ENCODE data around the gene NMB.
"Not testable (repeated sequence)": the region's sequence is repeated elsewhere in the genome, so short reads cannot be mapped to it uniquely, and the experiment has no call there.

The NMB gene

DNA sequence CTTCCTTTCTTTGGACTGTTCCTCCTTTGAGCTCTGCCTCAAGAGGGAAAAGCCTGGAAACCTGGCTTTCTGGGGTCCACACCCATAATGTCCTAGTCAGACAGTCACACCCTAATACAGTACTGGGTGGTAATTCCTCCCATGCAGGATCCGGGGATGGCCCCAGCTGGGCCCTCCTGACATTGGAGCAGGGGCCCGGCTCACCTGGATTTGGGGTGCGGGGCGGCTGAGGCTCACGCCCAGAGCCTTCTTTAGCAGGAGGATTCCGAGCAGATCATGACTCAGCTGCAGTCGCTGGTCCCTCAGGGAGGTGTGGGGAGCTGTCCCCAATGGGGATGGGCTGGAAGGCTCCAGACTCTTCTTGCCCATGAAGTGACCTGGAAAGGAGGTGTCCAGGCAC lies 1.0 kb downstream of the NMB start:
- in situ Hi-C loops (cut with MboI; ENCODE audit: low sequenced_read_pairs), result no loop called here

DNA sequence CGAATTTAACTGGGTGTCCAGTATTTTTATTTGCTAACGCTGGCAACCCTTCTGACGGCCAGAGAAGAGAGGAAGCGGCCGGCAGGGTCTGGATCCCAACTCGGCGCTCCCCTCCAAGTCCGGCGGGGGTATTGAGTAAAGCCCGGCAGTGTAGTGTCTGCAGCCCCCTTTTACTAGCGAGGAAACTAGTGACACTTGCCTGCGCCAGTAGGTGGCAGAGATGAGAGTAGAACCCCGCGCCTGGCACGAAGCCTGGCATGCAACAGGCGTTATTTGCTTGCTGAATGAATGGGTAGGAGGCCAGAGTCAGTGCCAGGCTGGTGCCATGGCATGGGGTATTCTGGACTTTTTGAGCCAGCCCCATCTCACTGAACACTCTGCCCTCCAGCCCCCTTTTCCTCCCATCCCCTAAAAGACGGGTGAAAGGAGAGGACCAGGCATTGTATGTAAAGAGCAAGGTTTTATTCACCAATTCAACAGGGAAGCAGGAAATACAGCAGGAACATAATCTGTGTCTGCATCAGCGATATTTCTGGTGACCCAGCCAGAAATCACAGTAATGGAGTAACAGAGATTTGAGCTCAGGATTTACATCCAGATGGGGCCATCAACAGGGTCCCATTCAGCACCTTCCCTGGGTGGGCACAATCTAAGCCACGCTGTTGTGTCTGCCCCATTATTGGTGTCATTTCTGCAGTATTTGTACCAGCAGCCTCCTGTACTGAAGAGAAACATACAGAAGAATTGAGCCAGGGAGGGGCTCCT lies 3.1 kb downstream of the NMB start:
- in situ Hi-C loops (cut with MboI; ENCODE audit: low sequenced_read_pairs), result no loop called here

- in situ Hi-C loops (cut with MboI; ENCODE audit: low sequenced_read_pairs), result no loop called here
These were observed 3.9 kb downstream of the NMB start, which contains the start of gene WDR73 for GRCh38 chr15:84653910-84654688. Gene WDR73, minus strand, starts transcription at chr15:84654283. Its CDS starts 9 bp downstream, at chr15:84654274.

- in situ Hi-C loops (cut with MboI; ENCODE audit: low sequenced_read_pairs), result no loop called here
These were observed 4.5 kb downstream of the NMB start for GRCh38 chr15:84653584-84653909.

- in situ Hi-C loops (cut with MboI; ENCODE audit: low sequenced_read_pairs), result no loop called here
These were observed 8.3 kb downstream of the NMB start for GRCh38 chr15:84649706-84650105.

GRCh38 chr15:84648539-84648938 lies 9.5 kb downstream of the NMB start:
- in situ Hi-C loops (cut with MboI; ENCODE audit: low sequenced_read_pairs), result no loop called here

- in situ Hi-C loops (cut with MboI; ENCODE audit: low sequenced_read_pairs), result no loop called here
These were observed 10.3 kb downstream of the NMB start for GRCh38 chr15:84647726-84648125.

DNA sequence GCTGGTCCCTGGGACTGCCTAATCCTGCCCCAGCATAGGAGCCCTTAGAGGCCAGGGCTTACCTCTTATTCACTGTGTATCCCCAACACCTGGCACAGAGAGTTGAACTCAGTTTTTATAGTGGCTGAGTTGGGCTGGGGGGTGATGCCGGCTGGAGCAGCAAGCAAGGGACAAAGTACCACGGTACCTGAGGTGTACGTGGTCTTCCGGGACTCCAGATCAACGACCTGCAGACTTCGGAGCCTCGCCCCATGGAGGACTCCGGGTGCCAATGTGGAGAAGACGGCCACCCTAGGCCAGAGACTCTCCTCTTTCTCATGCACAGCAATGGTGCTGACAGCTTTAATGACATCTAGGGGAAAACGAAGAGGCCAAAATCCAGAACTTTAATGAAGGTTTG lies 12.0 kb downstream of the NMB start:
- in situ Hi-C loops (cut with MboI; ENCODE audit: low sequenced_read_pairs), result no loop called here

DNA sequence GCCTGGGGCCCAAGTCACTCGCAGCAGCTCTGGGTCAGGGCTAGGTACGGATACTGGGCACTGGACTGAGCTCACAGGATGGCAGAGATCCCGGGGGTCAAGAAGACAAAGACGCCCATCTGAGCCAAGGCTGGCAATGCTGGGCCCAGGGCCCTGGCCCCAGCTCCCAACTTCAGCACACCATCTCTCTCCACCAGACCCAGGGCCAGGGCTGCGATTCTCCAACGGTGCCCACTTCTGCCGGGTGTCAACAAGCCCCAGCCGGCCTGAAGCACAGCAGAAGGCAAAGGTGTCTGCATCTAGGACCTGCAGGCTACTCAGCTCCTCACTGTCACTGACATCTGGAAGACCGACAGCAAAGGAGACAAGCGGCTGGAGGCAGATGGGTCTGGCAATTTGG lies 12.5 kb downstream of the NMB start:
- in situ Hi-C loops (cut with MboI; ENCODE audit: low sequenced_read_pairs), result no loop called here

DNA sequence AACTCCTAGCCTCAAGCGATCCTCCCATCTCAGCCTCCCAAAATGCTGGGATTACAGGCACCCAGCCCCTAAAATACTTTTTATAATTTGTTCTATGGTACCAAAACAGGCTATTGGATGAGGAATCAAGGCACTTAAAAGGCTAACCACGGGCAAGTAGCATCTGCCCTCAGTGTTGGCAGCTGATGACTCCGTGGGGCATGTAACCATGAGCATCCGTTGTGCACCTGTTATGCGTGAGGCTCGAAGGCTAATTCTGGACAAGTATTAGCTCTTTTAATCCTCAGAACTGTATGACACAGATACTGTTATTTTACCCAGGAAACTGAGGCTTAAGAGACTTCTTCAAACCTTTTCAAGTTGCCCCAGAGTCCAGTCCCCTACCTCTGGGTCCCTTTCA lies 14.2 kb downstream of the NMB start:
- in situ Hi-C loops (cut with MboI; ENCODE audit: low sequenced_read_pairs), result no loop called here

GRCh38 chr15:84642640-84643039 lies 15.4 kb downstream of the NMB start:
- in situ Hi-C loops (cut with MboI; ENCODE audit: low sequenced_read_pairs), result not testable (repeated sequence)

GRCh38 chr15:84641871-84642270 lies 16.1 kb downstream of the NMB start:
- in situ Hi-C loops (cut with MboI; ENCODE audit: low sequenced_read_pairs), result not testable (repeated sequence)

DNA sequence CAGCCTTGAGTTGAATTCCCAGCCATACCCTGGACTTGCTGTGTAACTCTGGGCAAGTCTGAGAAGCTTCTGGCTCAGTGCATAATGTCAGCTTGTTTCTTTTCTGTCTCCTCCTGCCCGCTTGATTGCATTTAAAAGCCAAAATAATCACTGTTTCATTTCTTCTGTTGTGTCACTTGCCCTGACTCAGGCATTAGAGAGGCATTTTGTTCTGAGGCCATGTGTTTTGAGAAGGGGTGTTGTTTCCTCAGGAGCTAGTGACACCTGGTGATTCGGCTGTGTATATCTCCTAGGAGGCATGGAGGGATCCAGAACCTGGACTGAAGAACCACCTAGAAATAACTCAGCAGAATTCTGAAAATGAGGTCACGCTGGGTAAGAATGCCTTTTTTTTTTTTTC lies 19.9 kb downstream of the NMB start:
- in situ Hi-C loops (cut with MboI; ENCODE audit: low sequenced_read_pairs), result no loop called here

GRCh38 chr15:84634228-84634837 lies 23.7 kb downstream of the NMB start:
- in situ Hi-C loops (cut with MboI; ENCODE audit: low sequenced_read_pairs), result no loop called here

DNA sequence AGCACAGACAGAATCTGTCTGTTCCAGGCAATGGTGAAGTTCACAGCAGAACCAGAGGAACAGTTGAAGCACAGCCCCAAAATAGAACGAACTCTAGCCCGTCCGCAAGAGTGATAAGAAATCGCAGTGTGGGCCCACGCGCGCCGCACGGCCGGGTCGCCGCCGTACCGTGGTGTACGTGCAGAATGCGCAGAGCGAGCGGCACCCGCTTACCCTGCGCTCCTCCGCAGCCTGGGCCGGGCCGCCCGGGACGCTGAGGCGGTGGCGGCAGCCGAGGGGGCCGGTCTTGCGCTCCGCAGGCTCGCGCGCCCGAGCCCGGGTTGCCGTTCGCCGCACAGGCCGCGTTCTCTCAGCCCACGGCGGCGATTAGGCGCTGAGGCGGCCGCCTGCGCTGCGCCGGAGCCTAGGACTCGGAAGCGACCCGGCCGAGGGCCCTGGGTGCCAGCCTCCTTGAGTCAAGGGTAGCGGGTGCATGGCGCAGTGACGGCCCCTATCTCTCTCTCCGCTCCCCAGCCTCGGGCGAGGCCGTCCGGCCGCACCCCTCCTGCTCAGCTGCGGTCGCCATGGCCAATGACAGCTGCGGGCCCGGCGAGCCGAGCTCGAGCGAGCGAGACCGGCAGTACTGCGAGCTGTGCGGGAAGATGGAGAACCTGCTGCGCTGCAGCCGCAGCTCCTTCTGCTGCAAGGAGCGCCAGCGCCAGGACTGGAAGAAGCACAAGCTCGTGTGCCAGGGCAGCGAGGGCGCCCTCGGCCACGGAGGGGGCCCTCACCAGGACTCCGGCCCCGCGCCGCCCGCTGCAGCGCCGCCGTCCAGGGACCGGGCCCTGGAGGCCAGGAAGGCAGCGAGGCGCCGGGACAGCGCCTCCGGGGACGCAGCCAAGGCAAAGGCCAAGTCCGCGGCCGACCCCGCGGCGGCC lies 24.4 kb downstream of the NMB start:
- in situ Hi-C loops (cut with MboI; ENCODE audit: low sequenced_read_pairs), result no loop called here

DNA sequence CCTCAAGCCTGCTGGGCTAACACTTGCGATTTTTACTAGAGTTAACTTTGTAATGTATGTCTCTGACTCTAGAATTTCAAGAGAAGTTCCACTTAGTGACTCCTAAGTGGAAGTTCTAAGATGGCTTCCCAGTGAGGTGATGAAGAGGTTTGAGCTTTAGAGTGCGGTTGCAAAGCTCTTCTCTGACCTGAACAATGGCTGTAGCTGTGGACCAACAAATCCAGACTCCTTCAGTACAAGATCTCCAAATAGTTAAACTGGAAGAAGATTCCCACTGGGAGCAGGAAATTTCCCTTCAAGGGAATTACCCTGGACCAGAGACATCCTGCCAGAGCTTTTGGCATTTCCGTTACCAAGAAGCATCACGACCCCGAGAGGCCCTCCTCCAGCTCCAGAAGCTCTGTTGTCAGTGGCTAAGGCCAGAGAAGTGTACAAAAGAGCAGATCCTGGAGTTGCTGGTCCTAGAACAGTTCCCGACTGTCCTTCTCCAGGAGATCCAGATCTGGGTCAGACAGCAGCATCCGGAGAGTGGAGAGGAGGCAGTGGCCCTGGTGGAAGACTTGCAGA lies 26.2 kb downstream of the NMB start:
- in situ Hi-C loops (cut with MboI; ENCODE audit: low sequenced_read_pairs), result no loop called here

DNA sequence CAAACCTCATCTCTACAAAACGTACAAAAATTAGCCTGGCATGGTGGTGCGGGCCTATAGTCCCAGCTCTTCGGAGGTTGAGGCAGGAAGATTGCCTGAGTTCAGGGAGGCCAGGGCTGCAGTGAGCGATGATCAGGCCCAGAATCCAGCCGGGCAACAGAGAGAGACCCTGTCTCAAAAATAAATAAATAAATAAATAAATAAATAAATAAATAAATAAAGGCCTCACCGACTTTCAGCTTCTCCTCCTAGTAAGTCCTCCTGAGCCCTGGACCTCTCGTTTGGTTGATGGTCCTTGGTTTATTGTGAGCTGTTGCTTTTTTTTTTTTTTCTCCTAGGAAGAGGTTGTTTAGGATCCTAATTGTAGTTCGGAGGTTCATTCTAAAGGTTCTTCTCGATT lies 29.0 kb downstream of the NMB start:
- in situ Hi-C loops (cut with MboI; ENCODE audit: low sequenced_read_pairs), result no loop called here

- in situ Hi-C loops (cut with MboI; ENCODE audit: low sequenced_read_pairs), result no loop called here
These were observed 32.9 kb downstream of the NMB start for GRCh38 chr15:84625123-84625522.

DNA sequence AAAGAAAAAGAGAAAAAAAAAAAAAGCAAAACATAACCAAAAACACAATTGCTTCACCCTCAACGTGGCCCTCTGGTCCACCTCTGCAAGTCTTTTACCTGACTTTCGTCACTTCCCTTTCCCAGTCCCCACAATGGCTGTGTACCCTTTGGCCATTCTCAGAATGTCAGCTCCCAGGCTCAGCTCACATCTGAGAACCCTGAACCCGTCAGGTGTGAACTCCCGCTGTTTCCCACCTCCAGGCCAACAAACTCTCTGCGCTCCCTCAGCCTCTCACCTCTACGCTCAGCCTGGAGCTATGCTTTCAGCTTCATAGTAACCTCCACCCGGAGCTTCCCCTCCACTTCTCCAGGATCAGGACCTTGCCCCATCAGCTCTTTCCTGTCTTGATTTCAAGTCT lies 33.6 kb downstream of the NMB start:
- in situ Hi-C loops (cut with MboI; ENCODE audit: low sequenced_read_pairs), result no loop called here

- in situ Hi-C loops (cut with MboI; ENCODE audit: low sequenced_read_pairs), result no loop called here
These were observed 36.5 kb downstream of the NMB start for GRCh38 chr15:84621358-84621979.

All from hTERT RPE-1 (cell line).